Measurements from ENCODE around the gene F8.

The F8 gene

DNA sequence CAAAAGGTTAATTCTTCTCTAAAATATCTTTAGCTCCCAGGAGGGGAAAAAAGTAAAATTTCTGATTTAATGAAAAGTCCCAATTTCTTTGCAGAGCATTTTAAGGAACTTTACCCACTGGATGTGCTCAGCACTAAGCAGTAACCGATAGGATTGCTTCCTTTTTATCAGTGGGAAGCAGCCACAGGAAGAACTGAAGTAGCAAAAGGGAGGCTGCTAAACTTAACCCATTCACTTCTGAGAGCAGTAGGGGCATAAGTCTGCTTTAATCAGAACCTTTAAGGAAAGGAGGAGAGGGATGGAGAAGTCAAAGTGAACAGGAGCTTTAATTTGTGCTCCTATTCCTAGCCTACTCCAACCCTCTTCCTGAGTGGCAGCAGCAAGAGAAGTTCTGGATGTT is at the start of gene F8:
TSS of gene F8 (minus strand) at position 139 of the 400 bp plus-strand sequence. CDS start 171 bp downstream, outside the sequence.
- no peak for DNase-seq (ENCODE audit: low read depth in 2 of 2, low spot score in 1 of 2)

- no peak for DNase-seq (ENCODE audit: low read depth in 2 of 2, low spot score in 1 of 2)
These were observed 49.3 kb upstream of the F8 start for GRCh38 chrX:155071694-155072280.

GRCh38 chrX:155070975-155071693 is 48.6 kb upstream of the F8 start, which contains the start of the genes BRCC3, CMC4 and MTCP1:
Gene BRCC3, plus strand, starts transcription at chrX:155071508. Its CDS starts 20 bp downstream, at chrX:155071528.
Gene CMC4, minus strand, starts transcription at chrX:155071136. Its CDS starts 7,113 bp downstream, at chrX:155064023.
Gene MTCP1, minus strand, starts transcription at chrX:155071136. Its CDS starts 5,126 bp downstream, at chrX:155066010.
- DNase-seq (ENCODE audit: low read depth in 2 of 2, low spot score in 1 of 2) = peak; percentile 29 to 45

DNA sequence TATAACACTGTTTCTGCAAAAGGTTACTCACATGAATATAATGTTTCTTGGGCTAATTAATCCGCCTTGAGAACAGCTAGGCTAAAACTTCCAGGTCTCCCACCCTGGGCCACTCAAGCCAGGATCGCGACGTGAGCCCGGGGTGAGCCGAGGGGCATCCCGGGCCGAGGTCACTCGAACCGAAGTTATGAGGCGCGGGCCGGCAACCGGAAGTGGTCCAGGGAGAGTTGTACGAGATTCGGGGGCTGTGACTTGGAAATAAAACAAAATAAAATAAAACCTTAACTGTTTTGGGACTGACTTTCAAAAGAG is 48.1 kb upstream of the F8 start:
- DNase-seq (ENCODE audit: low read depth in 2 of 2, low spot score in 1 of 2) = no peak

DNA sequence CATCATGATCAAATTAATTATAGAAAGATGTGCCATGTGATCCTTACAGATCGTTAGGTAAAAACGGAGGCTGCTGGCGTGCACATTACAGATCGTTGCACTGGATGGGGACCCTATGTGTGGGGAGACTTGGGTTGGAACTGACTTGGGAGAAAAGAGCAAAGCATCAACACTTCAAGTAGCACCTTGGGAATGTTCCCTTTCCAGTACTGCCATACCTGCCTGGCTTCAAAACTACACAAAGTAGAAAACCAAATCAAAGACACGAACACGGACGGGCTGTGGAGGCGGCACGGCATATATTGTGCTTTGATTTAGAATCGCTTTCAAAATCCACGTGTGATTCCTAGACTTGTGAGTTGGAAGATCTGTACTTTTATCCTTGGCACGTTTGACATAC is 47.5 kb upstream of the F8 start:
- no peak for DNase-seq (ENCODE audit: low read depth in 2 of 2, low spot score in 1 of 2)

GRCh38 chrX:155069414-155069813 is 46.9 kb upstream of the F8 start:
- DNase-seq (ENCODE audit: low read depth in 2 of 2, low spot score in 1 of 2) = no peak

DNA sequence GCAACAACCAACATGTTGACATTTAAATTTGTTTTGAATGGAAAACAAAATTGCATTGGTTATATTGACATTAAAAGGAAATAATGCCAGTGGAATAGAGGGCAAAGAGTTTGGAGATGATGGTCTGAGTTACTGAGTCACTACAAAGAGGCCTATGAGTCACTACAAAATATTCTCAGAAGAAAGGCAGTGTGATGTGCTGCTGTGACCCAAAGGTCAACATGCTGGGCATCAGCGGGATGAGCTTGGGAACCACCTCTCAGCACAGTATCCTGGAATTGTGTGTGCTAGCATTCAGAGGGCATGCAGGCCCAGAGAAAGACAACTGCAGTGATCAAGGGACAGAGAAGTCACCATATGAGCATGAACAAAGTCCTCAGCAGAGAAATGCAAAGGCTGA is 45.6 kb upstream of the F8 start:
- no peak for DNase-seq (ENCODE audit: low read depth in 2 of 2, low spot score in 1 of 2)

- DNase-seq (ENCODE audit: low read depth in 2 of 2, low spot score in 1 of 2) = no peak
These were observed 42.7 kb upstream of the F8 start for GRCh38 chrX:155065035-155065734.

- no peak for DNase-seq (ENCODE audit: low read depth in 2 of 2, low spot score in 1 of 2)
These were observed 39.2 kb upstream of the F8 start for GRCh38 chrX:155061760-155062159.

DNA sequence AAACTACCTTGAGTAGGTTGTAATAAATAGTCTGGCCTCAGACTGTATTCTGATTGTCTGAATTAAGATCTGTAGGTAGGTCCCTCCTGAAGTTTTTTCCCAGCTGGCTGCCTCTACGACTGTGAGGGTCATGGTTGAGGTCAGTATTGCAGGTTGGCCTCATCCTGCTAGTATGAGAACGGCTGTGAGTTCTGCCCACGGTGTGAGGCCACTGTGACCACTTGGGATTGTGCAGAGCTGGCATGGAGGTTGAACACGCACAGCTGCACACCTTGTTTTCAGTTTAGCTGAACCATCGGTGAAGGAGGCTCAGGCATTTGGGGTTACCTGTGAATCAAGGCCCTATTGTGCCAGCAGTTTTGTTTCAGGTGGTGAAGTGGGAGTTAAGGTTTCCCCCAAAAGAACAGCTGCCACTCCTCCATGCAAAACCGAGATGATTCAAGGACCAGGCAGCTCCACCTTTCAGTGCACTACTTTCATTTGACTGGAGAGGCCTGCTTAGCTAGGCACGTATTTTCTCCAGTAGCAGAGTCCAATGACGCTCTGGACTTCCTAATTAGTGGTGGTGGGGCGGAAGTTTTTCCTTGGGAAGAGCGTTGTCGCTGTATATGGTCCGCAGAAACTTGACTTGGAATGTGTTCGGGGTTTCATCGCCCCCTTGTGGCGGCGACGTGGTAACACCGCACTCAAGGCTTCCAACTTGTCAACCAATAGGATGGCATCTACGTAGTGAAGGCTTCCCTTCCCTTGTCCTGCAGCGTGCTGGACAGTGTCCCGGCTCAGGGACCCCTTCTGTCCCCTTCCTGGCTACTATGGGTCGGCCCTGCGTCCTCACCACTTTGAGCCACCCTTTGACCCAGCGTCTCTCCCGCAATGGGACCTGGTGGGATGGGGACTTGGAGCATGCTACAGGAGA is 34.6 kb upstream of the F8 start:
- DNase-seq (ENCODE audit: low read depth in 2 of 2, low spot score in 1 of 2) = peak in 1 of 2 donors; percentile 5

DNA sequence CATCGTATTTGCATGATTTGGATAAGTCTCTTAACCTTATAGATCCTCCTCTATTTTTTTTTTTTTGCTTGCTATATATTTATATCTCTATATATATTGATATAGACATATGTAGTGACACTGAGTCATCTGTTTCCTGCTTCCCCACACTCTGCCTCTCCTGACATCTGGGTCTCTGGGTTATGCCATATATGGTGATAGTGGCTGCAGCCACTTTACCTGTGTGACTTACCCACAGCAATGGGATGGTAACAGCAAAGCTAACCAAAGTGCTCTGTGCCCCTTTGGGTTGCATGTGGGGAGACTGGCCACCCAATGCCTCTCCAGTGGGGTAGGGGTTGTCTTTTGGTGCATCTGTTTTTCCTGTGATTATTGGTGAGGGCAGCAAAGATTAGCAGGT is 33.9 kb upstream of the F8 start:
- DNase-seq (ENCODE audit: low read depth in 2 of 2, low spot score in 1 of 2) = no peak

- DNase-seq (ENCODE audit: low read depth in 2 of 2, low spot score in 1 of 2) = no peak
These were observed 33.0 kb upstream of the F8 start for GRCh38 chrX:155055494-155055893.

DNA sequence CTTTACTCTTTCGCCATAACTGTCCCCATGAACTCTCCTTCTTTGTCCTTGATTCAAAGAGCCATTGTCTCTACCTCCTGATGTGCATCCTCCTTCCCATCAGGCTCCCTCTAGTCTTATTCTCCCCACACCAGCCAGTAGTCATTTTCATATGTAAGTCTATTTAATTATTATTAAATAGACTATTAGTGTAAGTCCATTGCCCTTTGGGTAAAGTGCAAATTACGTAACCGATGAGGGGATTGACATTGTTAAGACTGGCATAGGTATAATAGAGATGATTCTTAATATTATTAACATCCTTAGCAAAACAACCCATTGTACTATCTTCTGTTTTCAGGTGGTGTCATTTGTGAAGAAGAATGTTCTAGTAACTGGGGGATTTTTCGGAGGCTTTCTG is 31.7 kb upstream of the F8 start:
- no peak for DNase-seq (ENCODE audit: low read depth in 2 of 2, low spot score in 1 of 2)

DNA sequence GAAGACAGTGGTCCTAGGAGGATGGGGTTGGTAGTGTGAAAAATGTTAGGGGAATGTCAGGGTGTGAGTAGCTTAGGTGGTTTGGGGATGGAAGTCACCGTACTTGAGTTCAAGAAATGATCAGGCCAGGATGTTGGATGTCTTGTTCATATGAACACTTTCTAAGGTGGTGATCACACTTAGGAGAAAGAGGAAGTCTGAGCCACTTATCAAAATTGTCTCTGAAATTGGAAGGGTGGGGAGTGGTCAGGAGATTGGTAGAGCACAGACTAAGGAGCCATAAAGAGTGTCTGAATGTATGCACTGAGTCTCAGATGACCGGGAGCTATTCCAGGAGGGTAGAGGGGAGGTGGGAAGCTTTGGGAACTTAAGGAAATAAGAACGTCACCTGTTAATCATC is 31.1 kb upstream of the F8 start:
- no peak for DNase-seq (ENCODE audit: low read depth in 2 of 2, low spot score in 1 of 2)

- DNase-seq (ENCODE audit: low read depth in 2 of 2, low spot score in 1 of 2) = no peak
These were observed 30.4 kb upstream of the F8 start for GRCh38 chrX:155052738-155053498.

- no peak for DNase-seq (ENCODE audit: low read depth in 2 of 2, low spot score in 1 of 2)
These were observed 26.6 kb upstream of the F8 start for GRCh38 chrX:155048977-155049619.

GRCh38 chrX:155046811-155047528 is 24.4 kb upstream of the F8 start:
- no peak for DNase-seq (ENCODE audit: low read depth in 2 of 2, low spot score in 1 of 2)

DNA sequence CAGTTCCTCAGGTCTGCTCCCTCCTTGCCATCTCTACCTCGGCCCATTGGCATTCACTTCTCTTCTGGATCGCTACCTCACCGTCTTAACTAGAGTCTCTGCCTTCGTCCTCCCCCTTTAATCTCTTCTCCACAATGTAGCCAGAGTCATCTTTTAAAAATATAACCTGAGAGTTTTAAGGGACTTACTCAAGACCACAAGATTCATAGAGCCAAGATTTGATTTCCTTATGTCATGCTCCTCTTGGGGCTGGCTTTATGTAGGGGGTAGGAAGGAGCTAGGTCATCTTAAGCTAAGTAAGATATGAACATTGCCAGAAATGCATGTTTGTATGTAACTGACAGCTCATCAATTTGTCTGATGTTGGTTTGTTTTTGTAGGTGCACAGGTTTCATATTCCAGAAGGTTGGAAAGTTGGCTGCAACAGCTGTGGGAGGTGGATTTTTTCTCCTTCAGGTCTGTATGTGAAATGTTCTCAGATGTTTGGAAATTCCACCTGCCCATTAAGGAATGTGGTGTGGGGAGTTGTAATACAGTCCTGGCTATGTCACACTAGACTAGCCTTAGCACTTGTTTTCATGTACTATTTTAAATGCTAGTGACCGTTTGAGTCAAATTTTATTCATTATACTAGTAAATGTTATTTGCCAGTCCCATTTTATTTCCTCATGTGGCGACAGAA is 23.7 kb upstream of the F8 start:
- DNase-seq (ENCODE audit: low read depth in 2 of 2, low spot score in 1 of 2) = no peak

DNA sequence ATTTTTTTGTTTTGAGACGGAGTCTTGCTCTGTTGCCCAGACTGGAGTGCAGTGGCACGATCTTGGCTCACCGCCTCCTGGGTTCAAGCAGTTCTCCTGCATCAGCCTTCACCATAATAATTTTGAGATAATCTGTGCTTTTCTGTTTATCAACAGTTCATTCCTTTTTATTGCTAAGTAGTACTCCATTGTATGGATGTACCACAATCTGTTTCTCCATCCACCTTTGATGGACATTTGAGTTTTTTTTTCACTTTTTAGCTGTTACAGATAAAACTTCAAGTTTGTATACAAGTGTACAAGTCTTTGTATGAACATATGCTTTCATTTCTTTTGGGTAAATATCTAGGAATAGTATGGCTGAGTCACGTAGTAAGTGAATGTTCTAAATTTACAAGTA is 13.2 kb upstream of the F8 start:
- no peak for DNase-seq (ENCODE audit: low read depth in 2 of 2, low spot score in 1 of 2)
